Cardiac muscle cell (in vitro differentiated cells and primary cell): ENCODE measurements around the gene ATP10D. TPM values are rescaled to one million over a fixed set of nuclear protein-coding genes. Genes with fewer than 3 reads are reported as not detected.

Experiments used
- DNase-seq, 2 donors: peaks; one replicate each; pipeline versions ENCODE4 v3.0.0 to v3.0.0-alpha.2; 2010 to 2017; ENCODE audit warnings: low read depth in 1 of 2, low spot score in 1 of 2
- H3K27ac ChIP-seq: fragments of 200-600 bp; sonication (generic); 2 replicates; pipeline ENCODE4 v1.5.1; 2016
- H3K27me3 ChIP-seq: fragments of 200-600 bp; sonication (generic); 2 replicates; pipeline ENCODE4 v1.6.0; 2016; ENCODE audit warnings: control low read depth
- H3K36me3 ChIP-seq: fragments of 200-600 bp; sonication (generic); 2 replicates; pipeline ENCODE4 v1.5.1; 2016; ENCODE audit warnings: control low read depth
- H3K4me1 ChIP-seq: fragments of 200-600 bp; sonication (generic); 2 replicates; pipeline ENCODE4 v1.8.1; 2017; ENCODE audit warnings: low read depth, mild to moderate bottlenecking, mixed run types
- H3K4me3 ChIP-seq: fragments of 200-600 bp; sonication (generic); 2 replicates; pipeline ENCODE4 v1.5.1; 2016; ENCODE audit warnings: mild to moderate bottlenecking
- H3K9me3 ChIP-seq: fragments of 200-600 bp; sonication (generic); 2 replicates; pipeline ENCODE4 v1.5.1; 2017; ENCODE audit warnings: low read depth, mild to moderate bottlenecking, control low read depth
- polyA plus RNA-seq: library from polyadenylated mRNA; unstranded; fragments of >200 nt; fragmentation: Nextera tagmentation; extraction: Ambion mirVana; gene quantifications from 2 replicates; pipeline ENCODE4 v1.2.1, GENCODE V29; 2016
- total RNA-seq: library from RNA; depleted of rRNA; stranded (reverse); fragments of >200 nt; gene quantifications from 2 replicates; pipeline ENCODE4 v1.2.3, GENCODE V29; 2016
- TF ChIP-seq, protein P1 (sequence below): IDR thresholded peaks from 2 replicates; pipeline ENCODE4 v1.5.1; 2012; ENCODE audit warnings: low read depth, mild to moderate bottlenecking, low read length

ATP10D gene
- total and polyA plus RNA-seq, 2 experiments from 2014 or later, result 5.5 to 7.7 TPM

DNA sequence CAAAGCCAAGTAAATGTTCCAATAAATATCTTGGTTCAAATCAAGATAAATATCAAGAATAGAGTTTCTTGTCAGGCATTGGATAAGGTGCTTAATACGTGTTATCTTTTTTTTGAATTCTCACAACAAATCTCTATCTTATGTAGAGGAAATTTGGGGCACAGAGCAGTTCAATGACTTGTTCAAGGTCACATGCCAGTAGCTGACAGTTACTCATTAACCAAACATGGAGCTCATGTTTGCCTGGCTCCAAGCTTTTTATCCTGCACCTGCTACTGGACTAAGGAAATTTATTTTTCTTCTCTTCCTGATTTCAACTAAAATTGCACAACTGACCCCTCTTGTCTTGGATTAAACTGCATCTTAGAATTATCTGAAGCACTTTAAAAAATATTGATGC is 76.3 kb downstream of the ATP10D start:
- TF ChIP-seq, protein P1, sequence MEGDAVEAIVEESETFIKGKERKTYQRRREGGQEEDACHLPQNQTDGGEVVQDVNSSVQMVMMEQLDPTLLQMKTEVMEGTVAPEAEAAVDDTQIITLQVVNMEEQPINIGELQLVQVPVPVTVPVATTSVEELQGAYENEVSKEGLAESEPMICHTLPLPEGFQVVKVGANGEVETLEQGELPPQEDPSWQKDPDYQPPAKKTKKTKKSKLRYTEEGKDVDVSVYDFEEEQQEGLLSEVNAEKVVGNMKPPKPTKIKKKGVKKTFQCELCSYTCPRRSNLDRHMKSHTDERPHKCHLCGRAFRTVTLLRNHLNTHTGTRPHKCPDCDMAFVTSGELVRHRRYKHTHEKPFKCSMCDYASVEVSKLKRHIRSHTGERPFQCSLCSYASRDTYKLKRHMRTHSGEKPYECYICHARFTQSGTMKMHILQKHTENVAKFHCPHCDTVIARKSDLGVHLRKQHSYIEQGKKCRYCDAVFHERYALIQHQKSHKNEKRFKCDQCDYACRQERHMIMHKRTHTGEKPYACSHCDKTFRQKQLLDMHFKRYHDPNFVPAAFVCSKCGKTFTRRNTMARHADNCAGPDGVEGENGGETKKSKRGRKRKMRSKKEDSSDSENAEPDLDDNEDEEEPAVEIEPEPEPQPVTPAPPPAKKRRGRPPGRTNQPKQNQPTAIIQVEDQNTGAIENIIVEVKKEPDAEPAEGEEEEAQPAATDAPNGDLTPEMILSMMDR, result no peak

GRCh38 chr4:47562297-47562696 is 77.2 kb downstream of the ATP10D start:
- Histone ChIP-seq H3K36me3 (no peaks in the 10 kb centered on the region), H3K27me3 (no peaks in the 10 kb centered on the region), H3K4me1 (peaks cover 3% of the 10 kb centered on the region), H3K4me3 (no peak overlapping the region), H3K27ac (no peak overlapping the region), H3K9me3 (no peaks in the 10 kb centered on the region)
- no peak for DNase-seq
- TF ChIP-seq, protein P1, result no peak

More for the DNA sequence above, 76.3 kb downstream of the ATP10D start:
- Histone ChIP-seq H3K4me3 (no peak overlapping the region), H3K9me3 (no peaks in the 10 kb centered on the region), H3K27me3 (no peaks in the 10 kb centered on the region), H3K36me3 (no peaks in the 10 kb centered on the region), H3K4me1 (peaks cover 3% of the 10 kb centered on the region), H3K27ac (no peak overlapping the region)
- no peak for DNase-seq

GRCh38 chr4:47566566-47566965 is 81.5 kb downstream of the ATP10D start:
- TF ChIP-seq, protein P1, result no peak
- Histone ChIP-seq H3K27me3 (no peaks in the 10 kb centered on the region), H3K36me3 (no peaks in the 10 kb centered on the region), H3K4me3 (no peak overlapping the region), H3K9me3 (no peaks in the 10 kb centered on the region), H3K27ac (no peak overlapping the region), H3K4me1 (peaks cover 3% of the 10 kb centered on the region)
- no peak for DNase-seq

DNA sequence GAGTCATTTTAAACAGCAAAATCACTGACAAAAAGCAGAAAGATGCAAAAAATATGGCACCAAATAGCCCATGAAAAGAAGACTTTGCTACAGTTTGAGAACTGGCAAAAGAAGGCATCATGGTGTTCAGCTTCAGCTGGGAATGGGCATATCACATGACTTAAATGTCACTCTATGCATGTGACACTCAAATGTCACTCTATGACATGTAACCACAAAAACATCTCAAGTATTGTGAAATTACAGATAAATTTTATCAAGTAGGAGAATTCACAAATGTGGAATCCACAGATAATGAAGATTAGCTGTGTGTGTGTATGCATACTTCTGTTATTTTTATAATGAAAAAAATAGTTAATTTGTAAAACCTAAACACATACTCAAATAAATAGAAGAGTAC is 81.9 kb downstream of the ATP10D start:
- H3K27ac ChIP-seq, result no peak overlapping the region
- TF ChIP-seq, protein P1, result no peak
- DNase-seq, result no peak
- no peaks in the 10 kb centered on the region for H3K9me3 ChIP-seq
- peaks cover 3% of the 10 kb centered on the region for H3K4me1 ChIP-seq
- H3K27me3 ChIP-seq, result no peaks in the 10 kb centered on the region
- no peaks in the 10 kb centered on the region for H3K36me3 ChIP-seq
- H3K4me3 ChIP-seq, result no peak overlapping the region

GRCh38 chr4:47567511-47567910 is 82.4 kb downstream of the ATP10D start:
- TF ChIP-seq, protein P1, result no peak
- Histone ChIP-seq H3K4me1 (peaks cover 2% of the 10 kb centered on the region), H3K9me3 (no peaks in the 10 kb centered on the region), H3K36me3 (no peaks in the 10 kb centered on the region), H3K4me3 (no peak overlapping the region), H3K27ac (no peak overlapping the region), H3K27me3 (no peaks in the 10 kb centered on the region)
- DNase-seq, result no peak

- TF ChIP-seq, protein P1, result no peak
- H3K27me3 ChIP-seq, result no peaks in the 10 kb centered on the region
- DNase-seq, result no peak
- no peaks in the 10 kb centered on the region for H3K36me3 ChIP-seq
- no peak overlapping the region for H3K27ac ChIP-seq
- no peak overlapping the region for H3K4me3 ChIP-seq
- no peaks in the 10 kb centered on the region for H3K9me3 ChIP-seq
- no peaks in the 10 kb centered on the region for H3K4me1 ChIP-seq
Measured at GRCh38 chr4:47570816-47571215, 85.7 kb downstream of the ATP10D start.
